ENCODE measurements around the gene NRTN. TPM values are rescaled to one million over a fixed set of nuclear protein-coding genes. Genes with fewer than 3 reads are reported as not detected.
"Not testable (repeated sequence)": the region's sequence is repeated elsewhere in the genome, so short reads cannot be mapped to it uniquely, and the experiment has no call there.

Gene NRTN
- polyA plus RNA-seq, 1 donor (not counting 4 experiments of a cell fraction or from before 2014, with no cell fraction given): not detected

DNA sequence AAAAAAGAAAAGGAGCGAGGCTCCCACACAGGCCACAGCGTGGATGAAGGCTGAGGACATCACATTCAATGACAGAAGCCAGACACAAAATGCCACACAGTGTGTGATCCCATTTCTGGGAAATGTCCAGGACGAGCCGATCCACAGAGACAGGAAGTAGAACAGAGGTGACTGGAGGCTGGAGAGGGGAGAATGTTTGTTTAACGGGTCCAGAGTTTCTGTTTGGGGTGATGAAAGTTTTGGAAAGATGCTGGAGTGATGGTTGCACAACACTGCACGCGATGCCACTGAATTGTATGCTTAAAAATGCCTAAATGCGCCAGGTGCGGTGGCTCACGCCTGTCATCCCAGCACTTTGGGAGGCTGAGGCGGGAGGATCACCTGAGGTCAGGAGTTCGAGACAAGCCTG is 66.1 kb downstream of the NRTN start:
- H3K4me1 ChIP-seq (ENCODE audit: control insufficient read depth, extremely low read depth, insufficient read depth, low read length): peaks cover 9% of the 10 kb centered on the region
- DNase-seq (ENCODE audit: low read depth, low spot score): no peak
- no peaks in the 10 kb centered on the region for H3K9me3 ChIP-seq (ENCODE audit: control insufficient read depth, low read depth, low read length)
- no peak overlapping the region for H3K4me3 ChIP-seq (ENCODE audit: control insufficient read depth in 2 of 3, extremely low read depth in 1 of 3, insufficient read depth in 2 of 3, low read depth in 1 of 3, low read length in 3 of 3)
- H2AFZ ChIP-seq (ENCODE audit: control insufficient read depth, low read length): no peak overlapping the region
- H3K79me2 ChIP-seq (ENCODE audit: control insufficient read depth, insufficient read depth, low read length): no peaks in the 10 kb centered on the region
- no peak overlapping the region for H3K4me2 ChIP-seq (ENCODE audit: control insufficient read depth, extremely low read depth, insufficient read depth, low read depth, low read length)
- no peak overlapping the region for H3K27ac ChIP-seq (ENCODE audit: control insufficient read depth, insufficient read depth, low read length)
- no peaks in the 10 kb centered on the region for H3K36me3 ChIP-seq (ENCODE audit: control insufficient read depth in 2 of 2, extremely low read depth in 1 of 2, insufficient read depth in 2 of 2, low read length in 2 of 2)
- dilution Hi-C loops (cut with MboI; ENCODE audit: extremely low pct_ligation_motif_present, low sequenced_read_pairs): no loop called here
- H4K20me1 ChIP-seq (ENCODE audit: control insufficient read depth, extremely low read depth, insufficient read depth, low read length): no peaks in the 10 kb centered on the region
- H3K9me1 ChIP-seq (ENCODE audit: control insufficient read depth, extremely low read depth, insufficient read depth, low read length): no peaks in the 10 kb centered on the region
- no peaks in the 10 kb centered on the region for H3K27me3 ChIP-seq (ENCODE audit: control insufficient read depth, extremely low read depth, insufficient read depth, low read length)
- no peak for TF ChIP-seq EZH2 (IDR thresholded peaks at IDR 0.05; ENCODE audit: low read length)
- TF ChIP-seq, protein P1, sequence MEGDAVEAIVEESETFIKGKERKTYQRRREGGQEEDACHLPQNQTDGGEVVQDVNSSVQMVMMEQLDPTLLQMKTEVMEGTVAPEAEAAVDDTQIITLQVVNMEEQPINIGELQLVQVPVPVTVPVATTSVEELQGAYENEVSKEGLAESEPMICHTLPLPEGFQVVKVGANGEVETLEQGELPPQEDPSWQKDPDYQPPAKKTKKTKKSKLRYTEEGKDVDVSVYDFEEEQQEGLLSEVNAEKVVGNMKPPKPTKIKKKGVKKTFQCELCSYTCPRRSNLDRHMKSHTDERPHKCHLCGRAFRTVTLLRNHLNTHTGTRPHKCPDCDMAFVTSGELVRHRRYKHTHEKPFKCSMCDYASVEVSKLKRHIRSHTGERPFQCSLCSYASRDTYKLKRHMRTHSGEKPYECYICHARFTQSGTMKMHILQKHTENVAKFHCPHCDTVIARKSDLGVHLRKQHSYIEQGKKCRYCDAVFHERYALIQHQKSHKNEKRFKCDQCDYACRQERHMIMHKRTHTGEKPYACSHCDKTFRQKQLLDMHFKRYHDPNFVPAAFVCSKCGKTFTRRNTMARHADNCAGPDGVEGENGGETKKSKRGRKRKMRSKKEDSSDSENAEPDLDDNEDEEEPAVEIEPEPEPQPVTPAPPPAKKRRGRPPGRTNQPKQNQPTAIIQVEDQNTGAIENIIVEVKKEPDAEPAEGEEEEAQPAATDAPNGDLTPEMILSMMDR (optimal IDR thresholded peaks at IDR 0.05 in 1 of 3, IDR thresholded peaks at IDR 0.05 in 1 of 3, conservative IDR thresholded peaks at IDR 0.05 in 1 of 3; ENCODE audit: extremely low read depth in 1 of 3, insufficient read depth in 2 of 3, low read length in 3 of 3): no peak
- no peak for FAIRE-seq
- H3K9ac ChIP-seq (ENCODE audit: control insufficient read depth, extremely low read depth, insufficient read depth, low read length): no peak overlapping the region

DNA sequence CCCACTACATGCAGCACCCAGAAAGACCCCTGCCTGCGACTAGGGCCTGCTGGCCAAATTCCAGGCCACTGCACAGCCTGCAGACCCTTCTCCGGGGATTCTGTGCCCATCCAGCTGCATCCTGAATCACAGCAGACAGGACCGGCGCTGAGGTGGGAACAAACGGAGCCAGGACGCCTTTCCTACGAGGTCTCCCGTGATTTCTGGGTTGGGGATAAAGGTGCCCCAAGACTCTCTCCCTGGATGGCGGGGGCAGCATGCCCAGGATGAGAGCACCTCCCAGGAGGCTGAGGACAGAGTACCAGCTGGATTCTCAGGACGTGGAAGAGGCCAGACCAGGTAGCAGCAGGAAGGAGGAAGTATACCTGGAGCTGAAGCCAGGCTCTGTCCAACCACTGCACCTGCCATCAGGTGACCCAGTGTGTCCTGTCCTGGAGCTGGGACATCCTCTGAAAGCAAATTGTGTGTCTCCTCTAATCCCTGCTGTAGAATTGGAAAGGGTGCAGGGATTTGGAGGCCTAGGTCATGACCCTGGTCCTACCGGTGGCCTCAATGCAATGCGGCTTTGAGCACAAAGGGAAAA is 68.8 kb downstream of the NRTN start:
- DNase-seq (ENCODE audit: low read depth, low spot score) (no peak), FAIRE-seq (no peak)
- Histone ChIP-seq H3K79me2 (ENCODE audit: control insufficient read depth, insufficient read depth, low read length) (no peaks in the 10 kb centered on the region), H3K9me1 (ENCODE audit: control insufficient read depth, extremely low read depth, insufficient read depth, low read length) (no peaks in the 10 kb centered on the region), H3K27me3 (ENCODE audit: control insufficient read depth, extremely low read depth, insufficient read depth, low read length) (no peaks in the 10 kb centered on the region), H2AFZ (ENCODE audit: control insufficient read depth, low read length) (no peak overlapping the region), H3K4me1 (ENCODE audit: control insufficient read depth, extremely low read depth, insufficient read depth, low read length) (peaks cover 9% of the 10 kb centered on the region), H4K20me1 (ENCODE audit: control insufficient read depth, extremely low read depth, insufficient read depth, low read length) (no peaks in the 10 kb centered on the region), H3K4me3 (ENCODE audit: control insufficient read depth in 2 of 3, extremely low read depth in 1 of 3, insufficient read depth in 2 of 3, low read depth in 1 of 3, low read length in 3 of 3) (no peak overlapping the region), H3K36me3 (ENCODE audit: control insufficient read depth in 2 of 2, extremely low read depth in 1 of 2, insufficient read depth in 2 of 2, low read length in 2 of 2) (no peaks in the 10 kb centered on the region), H3K27ac (ENCODE audit: control insufficient read depth, insufficient read depth, low read length) (no peak overlapping the region), H3K4me2 (ENCODE audit: control insufficient read depth, extremely low read depth, insufficient read depth, low read depth, low read length) (no peak overlapping the region), H3K9me3 (ENCODE audit: control insufficient read depth, low read depth, low read length) (no peaks in the 10 kb centered on the region), H3K9ac (ENCODE audit: control insufficient read depth, extremely low read depth, insufficient read depth, low read length) (no peak overlapping the region)
- dilution Hi-C loops (cut with MboI; ENCODE audit: extremely low pct_ligation_motif_present, low sequenced_read_pairs): no loop called here
- no peak for TF ChIP-seq EZH2 (IDR thresholded peaks at IDR 0.05; ENCODE audit: low read length)
- TF ChIP-seq, protein P1 (optimal IDR thresholded peaks at IDR 0.05 in 1 of 3, IDR thresholded peaks at IDR 0.05 in 1 of 3, conservative IDR thresholded peaks at IDR 0.05 in 1 of 3; ENCODE audit: extremely low read depth in 1 of 3, insufficient read depth in 2 of 3, low read length in 3 of 3): no peak

DNA sequence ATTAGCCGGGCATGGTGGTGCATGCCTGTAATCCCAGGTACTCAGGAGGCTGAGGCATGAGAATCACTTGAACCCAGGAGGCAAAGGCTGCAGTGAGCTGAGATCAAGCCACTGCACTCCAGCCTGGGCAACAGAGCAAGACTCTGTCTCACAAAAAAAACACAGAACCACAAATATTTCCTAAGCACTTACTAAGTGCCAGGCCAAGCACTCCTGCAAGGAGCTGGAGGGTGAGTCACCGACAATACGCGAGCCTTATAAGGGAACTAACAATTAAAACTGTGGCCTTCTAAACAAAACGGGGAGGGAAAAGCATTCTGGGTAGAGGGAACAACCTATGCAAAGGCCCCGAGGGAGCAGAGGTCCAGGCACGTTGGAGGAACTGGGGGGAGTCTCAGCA is 69.6 kb downstream of the NRTN start:
- H3K27ac ChIP-seq (ENCODE audit: control insufficient read depth, insufficient read depth, low read length); H3K4me3 ChIP-seq (ENCODE audit: control insufficient read depth in 2 of 3, extremely low read depth in 1 of 3, insufficient read depth in 2 of 3, low read depth in 1 of 3, low read length in 3 of 3); DNase-seq (ENCODE audit: low read depth, low spot score); H3K9ac ChIP-seq (ENCODE audit: control insufficient read depth, extremely low read depth, insufficient read depth, low read length); H3K79me2 ChIP-seq (ENCODE audit: control insufficient read depth, insufficient read depth, low read length); H3K4me2 ChIP-seq (ENCODE audit: control insufficient read depth, extremely low read depth, insufficient read depth, low read depth, low read length); FAIRE-seq; H3K9me3 ChIP-seq (ENCODE audit: control insufficient read depth, low read depth, low read length); H3K36me3 ChIP-seq (ENCODE audit: control insufficient read depth in 2 of 2, extremely low read depth in 1 of 2, insufficient read depth in 2 of 2, low read length in 2 of 2); H3K4me1 ChIP-seq (ENCODE audit: control insufficient read depth, extremely low read depth, insufficient read depth, low read length); H3K9me1 ChIP-seq (ENCODE audit: control insufficient read depth, extremely low read depth, insufficient read depth, low read length); H2AFZ ChIP-seq (ENCODE audit: control insufficient read depth, low read length); H4K20me1 ChIP-seq (ENCODE audit: control insufficient read depth, extremely low read depth, insufficient read depth, low read length); H3K27me3 ChIP-seq (ENCODE audit: control insufficient read depth, extremely low read depth, insufficient read depth, low read length); dilution Hi-C loops (cut with MboI; ENCODE audit: extremely low pct_ligation_motif_present, low sequenced_read_pairs): not testable (repeated sequence)

Data from keratinocyte (primary cell).